HG03457 (cell line): Measurements from ENCODE around the gene TENM4.

ENCODE experiments used
- ATAC-seq: cut with Tn5 transposase; IDR thresholded peaks from one replicate; pipeline ENCODE4 v1.9.1; 2021; ENCODE audit warnings: moderate number of reproducible peaks; ENCODE audit not compliant: unreplicated experiment

Gene TENM4

GRCh38 chr11:78735711-78736110 is 705.1 kb downstream of the TENM4 start:
- no peak for ATAC-seq

DNA sequence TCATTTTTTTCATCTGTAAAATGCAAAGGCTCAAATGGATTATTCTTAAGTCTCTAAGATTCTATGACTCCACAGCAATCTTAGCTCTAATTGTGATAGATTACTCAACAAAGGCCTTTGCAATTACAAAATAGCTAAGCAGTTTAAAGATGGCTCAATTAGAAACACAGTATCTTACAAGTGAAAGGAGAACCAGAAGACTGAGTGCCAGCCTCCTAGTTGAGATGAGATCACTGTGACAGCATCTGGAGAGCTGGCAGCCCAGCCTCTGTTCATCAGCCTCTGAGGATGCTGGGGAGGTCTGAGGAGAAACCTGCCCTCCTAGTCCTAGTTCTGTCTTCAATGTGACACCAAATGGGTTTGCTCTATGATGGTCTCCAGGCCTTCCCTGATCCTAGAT is 707.8 kb downstream of the TENM4 start:
- ATAC-seq, result no peak

DNA sequence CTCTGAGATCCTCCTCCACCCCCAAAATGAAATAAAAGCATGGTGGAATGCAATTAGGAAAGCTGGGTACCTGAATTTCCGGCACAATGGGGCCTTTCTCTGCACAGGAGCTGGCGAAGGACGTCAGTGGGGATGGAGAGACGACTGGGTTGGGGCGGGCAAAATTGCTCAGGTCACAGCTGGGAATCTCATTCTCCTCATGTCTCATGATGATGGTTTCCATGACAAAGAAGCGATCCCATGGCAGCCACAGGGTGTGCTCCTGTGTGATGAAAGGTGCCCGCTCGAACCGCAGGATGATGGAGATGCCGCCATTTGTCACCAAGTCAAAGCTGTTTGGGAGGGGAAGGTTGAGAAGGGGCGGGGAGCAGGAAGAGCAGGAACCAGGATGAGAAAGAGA is 708.6 kb downstream of the TENM4 start:
- ATAC-seq, result no peak

DNA sequence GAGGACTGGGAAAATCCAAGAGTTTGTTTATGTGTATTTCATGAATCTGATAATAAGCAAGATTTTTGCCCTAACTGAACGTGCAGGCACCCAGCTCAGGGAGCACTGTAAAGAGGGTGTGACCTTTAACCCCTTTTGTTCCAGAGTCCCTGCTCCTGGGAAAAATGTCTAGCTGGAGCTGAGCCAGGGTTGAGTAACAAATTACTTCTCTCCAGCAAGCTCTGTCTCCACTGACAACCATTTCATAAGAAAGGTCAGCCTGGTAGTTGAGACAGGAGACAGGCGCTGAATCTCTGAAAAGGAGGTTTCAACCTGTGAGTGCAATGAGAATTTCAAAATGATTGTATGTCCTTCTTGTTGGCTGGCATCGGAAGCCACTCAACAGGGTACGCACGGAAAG is 709.8 kb downstream of the TENM4 start:
- ATAC-seq, result no peak

DNA sequence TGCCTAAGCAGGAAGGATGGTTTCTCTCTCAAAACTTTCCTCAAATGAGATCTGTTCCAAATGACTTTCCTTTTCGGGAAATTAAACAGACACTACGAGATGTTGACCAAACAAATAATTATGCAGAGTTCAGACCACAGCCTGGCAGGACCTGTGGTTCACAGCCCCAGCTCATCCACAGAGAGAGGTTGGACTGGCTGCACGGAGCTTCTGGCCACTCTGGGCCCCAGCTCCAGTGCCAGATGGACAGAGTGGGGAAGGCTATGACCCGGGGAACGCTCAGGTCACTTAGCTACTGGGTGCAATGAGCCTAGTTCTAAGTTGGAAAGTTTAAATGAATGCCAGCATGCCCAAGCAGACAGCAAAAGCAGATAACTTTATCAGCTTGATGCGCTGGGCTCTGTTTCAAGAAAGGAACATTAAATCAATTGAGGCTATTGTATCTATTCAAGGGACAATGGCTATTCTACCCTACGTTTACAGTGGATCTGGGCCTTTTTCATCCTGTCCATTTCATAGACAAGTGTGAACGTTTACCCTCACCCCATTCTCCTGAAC is 710.5 kb downstream of the TENM4 start:
- no peak for ATAC-seq

DNA sequence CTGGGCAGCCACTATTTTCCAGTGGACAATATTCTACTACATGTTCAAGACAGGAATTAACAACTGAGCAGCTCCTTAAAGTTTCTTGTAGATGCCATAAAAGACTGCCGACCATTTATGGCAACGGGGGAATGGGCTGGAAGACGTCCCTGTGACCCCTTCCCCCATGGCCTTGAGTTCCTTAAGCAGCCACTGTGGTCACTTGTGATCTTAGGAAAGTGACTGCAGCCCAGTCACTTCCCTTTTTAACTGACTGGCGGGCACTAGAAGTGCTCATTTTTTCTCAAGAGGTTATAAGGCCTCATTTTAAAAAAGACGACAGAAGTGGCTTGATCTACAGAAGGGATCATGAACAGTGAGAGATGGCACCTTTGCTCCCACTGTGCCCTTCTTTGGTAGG is 713.0 kb downstream of the TENM4 start:
- ATAC-seq, result no peak

GRCh38 chr11:78725200-78725599 is 715.6 kb downstream of the TENM4 start:
- ATAC-seq, result no peak

DNA sequence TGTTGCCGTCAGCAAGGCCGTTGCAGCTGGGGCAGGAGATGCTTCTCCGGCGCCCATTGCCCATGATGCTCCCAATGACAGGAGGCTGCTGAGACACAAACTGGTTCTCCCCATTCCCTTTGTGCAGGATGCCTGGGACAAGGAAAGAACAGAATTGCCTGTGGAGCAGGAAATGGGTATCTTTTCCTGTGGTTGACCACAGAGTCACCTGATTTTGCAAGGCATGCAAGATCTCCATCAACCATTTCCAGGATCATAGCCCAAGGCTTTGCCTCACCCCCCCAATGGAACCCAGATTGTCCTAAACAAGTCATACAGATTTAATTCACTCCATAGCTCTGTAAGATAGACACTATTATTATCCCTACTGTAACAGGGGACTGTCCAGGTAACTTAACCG is 718.0 kb downstream of the TENM4 start:
- ATAC-seq, result no peak

GRCh38 chr11:78720281-78720989 is 720.4 kb downstream of the TENM4 start:
- no peak for ATAC-seq

DNA sequence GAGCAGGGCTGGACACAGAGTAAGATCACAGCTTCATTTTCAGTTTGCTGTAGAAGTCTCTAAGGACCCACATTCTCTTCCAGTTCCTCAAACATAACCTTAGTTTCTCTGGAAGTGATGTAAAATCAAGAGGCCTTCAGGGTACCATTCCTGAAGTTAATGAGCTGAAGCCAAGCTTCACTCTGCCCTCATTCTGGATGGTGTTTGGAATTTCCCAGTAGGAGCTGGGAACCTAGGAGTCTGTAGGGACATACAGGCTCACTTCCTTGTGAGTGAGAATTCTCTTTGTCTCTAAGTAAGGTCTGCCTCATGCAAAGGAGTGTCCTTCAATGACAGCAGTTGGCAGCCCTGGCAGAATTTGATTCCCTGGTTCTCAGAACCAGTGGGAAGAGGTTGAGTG is 723.8 kb downstream of the TENM4 start:
- no peak for ATAC-seq

GRCh38 chr11:78715639-78716311 is 725.1 kb downstream of the TENM4 start:
- ATAC-seq, result no peak

- ATAC-seq, result no peak
Observed at GRCh38 chr11:78714539-78714938, 726.3 kb downstream of the TENM4 start.

DNA sequence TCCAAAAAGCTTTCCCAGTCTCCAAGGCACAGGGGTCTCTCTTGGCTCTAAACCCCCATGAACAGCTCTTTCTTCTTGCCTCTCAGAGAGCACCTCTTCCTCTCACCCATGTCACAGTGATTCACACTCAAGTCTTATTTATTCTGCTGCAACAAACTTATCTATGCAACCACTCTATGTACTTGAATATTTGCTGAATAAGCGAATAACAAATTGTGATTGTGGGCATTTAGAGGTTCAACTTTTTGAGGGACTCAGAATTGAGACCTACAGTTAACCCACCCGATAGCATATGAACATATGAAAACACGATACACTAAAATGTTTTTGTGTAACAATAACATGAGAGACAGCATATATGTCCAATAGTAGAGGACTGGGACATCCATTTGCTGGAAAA is 729.1 kb downstream of the TENM4 start:
- ATAC-seq, result no peak

- ATAC-seq, result no peak
Observed at GRCh38 chr11:78710417-78710816, 730.4 kb downstream of the TENM4 start.

- no peak for ATAC-seq
Observed at GRCh38 chr11:78708388-78708787, 732.4 kb downstream of the TENM4 start.

DNA sequence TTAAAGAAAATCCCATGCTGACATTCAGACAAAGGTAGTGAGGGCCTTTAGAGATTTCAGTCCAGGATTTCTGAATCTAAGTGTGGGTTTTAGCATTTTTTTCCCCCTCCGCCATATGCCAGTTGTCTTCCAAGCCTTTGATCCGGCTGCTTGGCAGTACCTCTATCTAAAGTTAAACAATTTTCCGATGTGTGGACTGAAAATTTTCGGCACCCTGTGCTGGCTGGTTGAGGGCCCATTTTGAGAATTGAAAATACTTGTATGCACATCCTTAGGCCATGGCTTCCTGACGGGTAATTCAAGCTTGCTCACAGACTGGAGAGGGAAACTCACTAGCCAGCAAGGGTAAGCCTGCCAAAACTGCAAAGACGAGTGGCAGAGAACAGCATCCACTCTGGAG is 734.3 kb downstream of the TENM4 start:
- no peak for ATAC-seq

- ATAC-seq, result no peak
Observed at GRCh38 chr11:78704811-78705210, 736.0 kb downstream of the TENM4 start.

- ATAC-seq, result no peak
Observed at GRCh38 chr11:78699609-78700135, 741.2 kb downstream of the TENM4 start.

- ATAC-seq, result no peak
Observed at GRCh38 chr11:78698612-78699011, 742.2 kb downstream of the TENM4 start.

DNA sequence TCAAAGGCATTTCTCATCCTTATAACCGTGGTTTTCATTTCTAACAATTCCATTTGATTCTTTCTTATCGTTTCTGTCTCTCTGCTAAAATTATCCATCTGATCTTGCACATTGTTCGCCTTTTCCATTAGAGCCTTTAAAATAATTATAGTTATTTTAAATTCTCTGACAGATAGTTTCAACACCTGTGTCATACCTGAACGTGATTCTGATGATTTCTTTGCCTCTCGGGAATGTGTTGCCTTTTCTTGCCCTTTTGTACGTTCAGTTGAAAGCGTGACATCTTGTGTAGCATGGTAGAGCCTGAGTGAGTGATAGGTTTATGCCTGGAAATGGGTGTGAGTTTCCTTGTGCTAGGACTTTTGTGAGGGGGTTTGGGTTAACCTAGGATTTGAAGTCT is 744.7 kb downstream of the TENM4 start:
- no peak for ATAC-seq

DNA sequence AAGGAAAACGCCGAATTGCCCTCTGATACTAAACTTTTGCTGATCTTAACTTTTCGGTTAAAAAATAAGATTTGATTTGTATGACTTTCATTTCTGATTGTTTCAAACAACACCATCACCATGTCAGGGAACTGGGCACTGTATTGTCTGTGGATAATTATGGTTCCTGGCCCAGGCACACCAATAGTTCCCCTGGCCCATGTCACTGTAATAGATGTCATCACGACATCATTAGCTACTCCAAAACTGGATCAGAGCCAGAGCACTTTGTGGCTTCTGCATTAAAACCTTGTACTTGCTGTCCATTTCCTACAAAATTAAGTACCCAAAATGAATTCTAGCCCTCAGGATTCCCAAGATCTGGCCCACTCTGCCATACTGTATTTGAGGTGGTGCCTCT is 746.7 kb downstream of the TENM4 start:
- no peak for ATAC-seq

- no peak for ATAC-seq
Observed at GRCh38 chr11:78691215-78691614, 749.6 kb downstream of the TENM4 start.
